PFSK-1 (cell line): ENCODE data around the gene POU6F2.

Source experiments
- POLR2AphosphoS5 ChIP-seq: IDR thresholded peaks from 2 replicates; pipeline ENCODE4 v1.6.1; 2012; ENCODE audit warnings: low read depth, mild to moderate bottlenecking, control low read depth, low read length, moderate library complexity
- REST ChIP-seq, 2 experiments: IDR thresholded peaks; 2 replicates each; pipeline versions ENCODE4 v1.6.1 to v1.8.0; 2011 to 2012; ENCODE audit warnings: low read depth in 2 of 2, low read length in 2 of 2, control low read depth in 1 of 2, inconsistent platforms in 1 of 2, mild to moderate bottlenecking in 1 of 2, moderate library complexity in 1 of 2; ENCODE audit not compliant: insufficient read depth in 1 of 2
- SIN3A ChIP-seq: IDR thresholded peaks from 2 replicates; pipeline ENCODE4 v1.6.1; 2012; ENCODE audit warnings: mild to moderate bottlenecking, low read length, moderate library complexity, borderline replicate concordance; ENCODE audit not compliant: insufficient read depth
- TAF1 ChIP-seq: IDR thresholded peaks from 2 replicates; pipeline ENCODE4 v1.6.1; 2012; ENCODE audit warnings: low read length, control low read depth, borderline replicate concordance; ENCODE audit not compliant: insufficient read depth

- TF ChIP-seq POLR2AphosphoS5 (no peak), REST (IDR thresholded peaks at IDR 0.05; ENCODE audit: insufficient read depth in 1 of 2, low read depth in 2 of 2, low read length in 2 of 2) (no peak), SIN3A (no peak), TAF1 (no peak)
These were observed 168.2 kb downstream of the POU6F2 start for GRCh38 chr7:39145935-39146334.
